ENCODE results near the gene COL20A1.

Gene COL20A1

DNA sequence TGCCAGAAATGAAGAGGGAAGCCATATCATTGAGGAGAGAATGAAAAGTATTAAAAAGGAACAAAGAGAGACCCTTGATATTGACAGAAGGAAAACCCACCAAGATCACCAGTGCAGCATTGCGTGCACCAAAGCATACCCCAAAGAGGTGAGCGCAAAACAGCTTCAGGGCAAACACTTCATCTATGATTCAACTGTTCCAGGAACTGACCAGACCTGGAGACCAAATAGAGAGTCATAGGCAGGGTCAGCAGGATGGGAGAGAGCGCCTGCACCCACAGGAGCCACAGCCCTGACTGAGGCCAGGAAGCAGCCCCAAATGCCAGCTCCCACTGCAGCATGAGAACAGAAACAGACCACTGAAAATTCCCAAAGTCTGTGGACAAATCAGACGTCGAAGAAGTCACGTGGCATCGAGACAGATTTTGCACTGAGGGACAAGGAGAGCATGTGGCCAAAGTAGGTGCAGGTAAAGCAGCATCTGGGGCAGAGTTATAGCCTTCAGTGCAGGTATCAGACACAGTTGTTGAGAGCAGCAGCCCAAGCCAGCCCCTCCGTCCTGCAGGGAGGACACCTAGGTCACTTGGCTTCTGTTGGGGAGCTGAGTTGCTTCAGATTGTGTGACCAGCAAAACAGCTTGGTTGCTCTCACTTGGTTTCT lies 38.9 kb downstream of the COL20A1 start:
- CTCF ChIA-PET, result no interaction called here

DNA sequence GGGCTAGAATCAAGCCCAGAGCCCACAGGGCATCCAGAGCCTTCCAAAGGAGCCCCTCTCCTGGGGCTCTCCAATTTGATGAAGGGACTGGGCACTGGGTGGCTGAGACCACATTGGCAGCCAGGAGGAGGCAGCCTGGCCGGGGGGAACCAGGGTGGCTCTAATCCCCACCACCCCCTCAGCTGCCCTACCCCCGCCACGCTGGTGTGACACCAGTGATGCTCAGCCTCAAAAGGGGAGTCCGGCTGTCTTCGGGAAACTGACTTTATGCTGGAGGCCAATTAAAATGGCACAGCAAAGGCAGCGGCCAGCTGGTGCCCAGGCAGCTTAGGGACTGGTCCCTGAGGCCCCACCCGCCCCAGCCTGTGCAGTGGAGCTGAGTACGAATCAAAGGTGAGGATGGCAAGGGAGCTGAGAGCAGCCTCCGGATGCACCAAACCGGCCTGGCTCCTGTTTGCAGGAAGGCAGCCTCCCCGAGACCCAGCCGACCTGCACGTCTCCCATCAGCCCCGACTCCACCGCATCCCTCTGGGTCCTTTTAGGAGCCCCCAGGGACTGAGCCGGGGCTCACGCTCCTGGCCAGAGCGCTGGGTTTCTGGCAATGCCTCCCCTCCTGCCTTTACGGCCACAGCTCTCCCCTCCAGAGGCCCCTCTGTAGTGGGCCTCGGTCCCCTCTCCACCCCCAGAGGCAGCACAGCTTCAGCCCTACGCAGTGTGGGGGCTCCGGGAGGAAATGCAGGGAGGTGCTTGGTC lies 39.7 kb downstream of the COL20A1 start:
- TF ChIP-seq ZNF561 (tag by site-specific recombination; IDR thresholded peaks at IDR 0.05; ENCODE audit: borderline replicate concordance) (no peak), ZNF548 (tag by site-specific recombination; IDR thresholded peaks at IDR 0.05) (no peak), FEZF1 (tag by site-specific recombination; IDR thresholded peaks at IDR 0.05) (no peak)
- CTCF ChIA-PET, result interaction anchor here (0.5 to 1.9 kb wide), 2 partner anchors 23 to 48 kb away, joined by 3 to 6 read pairs; no protein-coding TSS in a partner anchor
- POLR2A ChIA-PET, result no interaction called here

More for the DNA sequence above, 38.9 kb downstream of the COL20A1 start:
- Histone ChIP-seq H3K36me3 (ENCODE audit: control insufficient read depth in 2 of 2, insufficient read depth in 1 of 2, low read length in 2 of 2) (no peaks in the 10 kb centered on the region), H3K4me3 (ENCODE audit: low read depth, low read length) (no peak overlapping the region), H3K27ac (ENCODE audit: extremely low read depth, low read depth, low read length) (no peak overlapping the region), H3K4me1 (ENCODE audit: control insufficient read depth, insufficient read depth, low read length) (no peaks in the 10 kb centered on the region), H3K9me3 (ENCODE audit: control insufficient read depth, insufficient read depth, low read depth, low read length) (no peaks in the 10 kb centered on the region)
- TF ChIP-seq REPIN1 (tag by site-specific recombination; IDR thresholded peaks at IDR 0.05; ENCODE audit: low read depth), result no peak
- no peak for TF ChIP-seq ZNF621 (tag by site-specific recombination; IDR thresholded peaks at IDR 0.05)
- TF ChIP-seq ZBTB48 (tag by site-specific recombination; IDR thresholded peaks at IDR 0.05), result no peak
- no peak for TF ChIP-seq GLI4 (tag by site-specific recombination; IDR thresholded peaks at IDR 0.05)
- TF ChIP-seq, protein P1, sequence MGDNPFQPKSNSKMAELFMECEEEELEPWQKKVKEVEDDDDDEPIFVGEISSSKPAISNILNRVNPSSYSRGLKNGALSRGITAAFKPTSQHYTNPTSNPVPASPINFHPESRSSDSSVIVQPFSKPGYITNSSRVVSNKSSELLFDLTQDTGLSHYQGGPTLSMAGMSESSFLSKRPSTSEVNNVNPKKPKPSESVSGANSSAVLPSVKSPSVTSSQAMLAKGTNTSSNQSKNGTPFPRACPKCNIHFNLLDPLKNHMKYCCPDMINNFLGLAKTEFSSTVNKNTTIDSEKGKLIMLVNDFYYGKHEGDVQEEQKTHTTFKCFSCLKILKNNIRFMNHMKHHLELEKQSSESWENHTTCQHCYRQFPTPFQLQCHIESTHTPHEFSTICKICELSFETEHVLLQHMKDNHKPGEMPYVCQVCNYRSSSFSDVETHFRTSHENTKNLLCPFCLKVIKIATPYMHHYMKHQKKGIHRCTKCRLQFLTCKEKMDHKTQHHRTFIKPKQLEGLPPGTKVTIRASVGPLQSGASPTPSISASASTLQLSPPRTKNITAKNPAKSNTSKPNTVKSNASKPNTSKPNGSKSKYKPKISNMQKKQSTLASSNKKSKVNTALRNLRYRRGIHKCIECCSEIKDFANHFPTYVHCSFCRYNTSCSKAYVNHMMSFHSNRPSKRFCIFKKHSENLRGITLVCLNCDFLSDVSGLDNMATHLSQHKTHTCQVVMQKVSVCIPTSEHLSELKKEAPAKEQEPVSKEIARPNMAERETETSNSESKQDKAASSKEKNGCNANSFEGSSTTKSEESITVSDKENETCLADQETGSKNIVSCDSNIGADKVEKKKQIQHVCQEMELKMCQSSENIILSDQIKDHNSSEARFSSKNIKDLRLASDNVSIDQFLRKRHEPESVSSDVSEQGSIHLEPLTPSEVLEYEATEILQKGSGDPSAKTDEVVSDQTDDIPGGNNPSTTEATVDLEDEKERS (tag by site-specific recombination; IDR thresholded peaks at IDR 0.05), result 0 out of 2 replicates have a peak, but pooled peaks have one; percentile 14
- POLR2A ChIA-PET, result no interaction called here

DNA sequence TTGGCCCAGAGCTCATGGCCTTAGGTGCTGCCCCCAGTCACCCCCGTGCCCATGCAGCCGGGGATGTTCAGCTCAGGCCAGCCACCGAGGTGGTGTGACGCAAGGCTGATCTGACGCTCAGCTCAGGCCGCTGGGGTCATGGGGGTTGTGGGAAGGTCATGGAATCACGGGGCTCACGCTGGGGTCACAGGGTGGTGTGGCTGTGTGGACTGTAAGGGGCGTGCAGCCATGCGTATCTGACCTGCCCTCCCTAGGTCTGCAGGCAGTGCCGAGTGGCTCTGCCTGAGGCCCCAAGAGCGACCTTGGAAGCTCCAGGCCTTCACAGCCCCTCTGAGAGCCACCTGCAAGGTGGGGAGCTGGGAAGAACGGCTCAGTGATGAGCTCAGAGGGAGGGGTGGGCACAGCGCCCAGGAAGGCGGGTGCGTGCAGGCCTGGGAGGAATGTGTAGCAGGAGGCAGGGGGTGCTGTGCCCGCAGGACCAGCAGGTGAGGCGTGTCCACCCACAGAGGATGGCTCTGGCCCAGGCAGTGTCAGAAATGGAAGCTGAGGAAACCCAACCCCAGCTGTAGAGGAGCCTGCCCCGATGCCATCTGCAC lies 40.4 kb downstream of the COL20A1 start:
- ChIA-PET CTCF (interaction anchor here (0.5 to 1.9 kb wide), 2 partner anchors 24 to 48 kb away, joined by 3 to 6 read pairs; no protein-coding TSS in a partner anchor), POLR2A (no interaction called here)
- Histone ChIP-seq H3K9me3 (ENCODE audit: control insufficient read depth, insufficient read depth, low read depth, low read length) (no peaks in the 10 kb centered on the region), H3K27ac (ENCODE audit: extremely low read depth, low read depth, low read length) (no peak overlapping the region), H3K4me3 (ENCODE audit: low read depth, low read length) (no peak overlapping the region), H3K36me3 (ENCODE audit: control insufficient read depth in 2 of 2, insufficient read depth in 1 of 2, low read length in 2 of 2) (no peaks in the 10 kb centered on the region), H3K4me1 (ENCODE audit: control insufficient read depth, insufficient read depth, low read length) (no peaks in the 10 kb centered on the region)
- TF ChIP-seq ZNF112 (tag by site-specific recombination; IDR thresholded peaks at IDR 0.05) (no peak), HOXD13 (CRISPR knock-in tag; IDR thresholded peaks at IDR 0.05; ENCODE audit: borderline replicate concordance) (no peak)
- TF ChIP-seq, protein P2, sequence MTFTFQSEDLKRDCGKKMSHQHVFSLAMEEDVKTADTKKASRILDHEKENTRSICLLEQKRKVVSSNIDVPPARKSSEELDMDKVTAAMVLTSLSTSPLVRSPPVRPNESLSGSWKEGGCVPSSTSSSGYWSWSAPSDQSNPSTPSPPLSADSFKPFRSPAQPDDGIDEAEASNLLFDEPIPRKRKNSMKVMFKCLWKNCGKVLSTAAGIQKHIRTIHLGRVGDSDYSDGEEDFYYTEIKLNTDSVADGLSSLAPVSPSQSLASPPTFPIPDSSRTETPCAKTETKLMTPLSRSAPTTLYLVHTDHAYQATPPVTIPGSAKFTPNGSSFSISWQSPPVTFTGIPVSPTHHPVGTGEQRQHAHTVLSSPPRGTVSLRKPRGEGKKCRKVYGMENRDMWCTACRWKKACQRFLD (tag by site-specific recombination; IDR thresholded peaks at IDR 0.05), result no peak
- TF ChIP-seq, protein P3, sequence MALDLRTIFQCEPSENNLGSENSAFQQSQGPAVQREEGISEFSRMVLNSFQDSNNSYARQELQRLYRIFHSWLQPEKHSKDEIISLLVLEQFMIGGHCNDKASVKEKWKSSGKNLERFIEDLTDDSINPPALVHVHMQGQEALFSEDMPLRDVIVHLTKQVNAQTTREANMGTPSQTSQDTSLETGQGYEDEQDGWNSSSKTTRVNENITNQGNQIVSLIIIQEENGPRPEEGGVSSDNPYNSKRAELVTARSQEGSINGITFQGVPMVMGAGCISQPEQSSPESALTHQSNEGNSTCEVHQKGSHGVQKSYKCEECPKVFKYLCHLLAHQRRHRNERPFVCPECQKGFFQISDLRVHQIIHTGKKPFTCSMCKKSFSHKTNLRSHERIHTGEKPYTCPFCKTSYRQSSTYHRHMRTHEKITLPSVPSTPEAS (tag by site-specific recombination; IDR thresholded peaks at IDR 0.05), result no peak

More for the DNA sequence above, 39.7 kb downstream of the COL20A1 start:
- no peak overlapping the region for H3K27ac ChIP-seq (ENCODE audit: extremely low read depth, low read depth, low read length)
- no peaks in the 10 kb centered on the region for H3K9me3 ChIP-seq (ENCODE audit: control insufficient read depth, insufficient read depth, low read depth, low read length)
- no peak overlapping the region for H3K4me3 ChIP-seq (ENCODE audit: low read depth, low read length)
- H3K4me1 ChIP-seq (ENCODE audit: control insufficient read depth, insufficient read depth, low read length), result no peaks in the 10 kb centered on the region
- H3K36me3 ChIP-seq (ENCODE audit: control insufficient read depth in 2 of 2, insufficient read depth in 1 of 2, low read length in 2 of 2), result no peaks in the 10 kb centered on the region

Data from HEK293 (cell line).